CD4-positive, alpha-beta memory T cell (primary cell): Measurements from ENCODE around the gene PGK1. TPM values are rescaled to one million over a fixed set of nuclear protein-coding genes. Genes with fewer than 3 reads are reported as not detected.
"Not testable (repeated sequence)": the region's sequence is repeated elsewhere in the genome, so short reads cannot be mapped to it uniquely, and the experiment has no call there.

Experiments used
- CTCF ChIA-PET: fragments of 350-600 bp; sonication (Branson Sonifier 250); formaldehyde crosslinking; loops from one replicate; lab custom pipeline; 2021; ENCODE audit warnings: inconsistent platforms; ENCODE audit not compliant: partially characterized antibody; lab: Charles Lee
- POLR2A ChIA-PET: fragments of 350-600 bp; sonication (Branson Sonifier 250); formaldehyde crosslinking; loops from one replicate; lab custom pipeline; 2021; ENCODE audit not compliant: partially characterized antibody; lab: Charles Lee
- DNase-seq, 5 donors: peaks; one replicate each; pipeline versions ENCODE4 v3.0.0 to v3.0.0-alpha.2; 2020 to 2022; ENCODE audit warnings: mixed read lengths in 1 of 5
- H3K27ac ChIP-seq: one replicate; pipeline ENCODE4 v1.7.0; 2013; ENCODE audit warnings: low read depth, low read length
- H3K27me3 ChIP-seq: 2 replicates; pipeline ENCODE4 v1.7.0; 2013; ENCODE audit warnings: mild to moderate bottlenecking, low read length, moderate library complexity; ENCODE audit not compliant: insufficient read depth
- H3K36me3 ChIP-seq: 2 replicates; pipeline ENCODE4 v1.7.0; 2013; ENCODE audit warnings: mild to moderate bottlenecking, low read length, moderate library complexity; ENCODE audit not compliant: insufficient read depth
- H3K4me1 ChIP-seq: 2 replicates; pipeline ENCODE4 v1.7.0; 2013; ENCODE audit warnings: mild to moderate bottlenecking, low read length, moderate library complexity; ENCODE audit not compliant: insufficient read depth
- H3K4me3 ChIP-seq, 2 donors: one replicate each; pipeline ENCODE4 v1.7.0; 2013; ENCODE audit warnings: low read length in 2 of 2, mild to moderate bottlenecking in 1 of 2
- H3K9me3 ChIP-seq, 2 donors: one replicate each; pipeline ENCODE4 v1.7.0; 2013; ENCODE audit warnings: low read length in 2 of 2, control low read depth in 1 of 2; ENCODE audit not compliant: control insufficient read depth in 1 of 2
- H3K27ac Mint-ChIP-seq, 7 donors: one replicate each; pipeline ENCODE4 v1.8.0; 2020 to 2021; ENCODE audit warnings: mixed read lengths in 7 of 7, mild to moderate bottlenecking in 6 of 7, inconsistent platforms in 3 of 7, moderate library complexity in 3 of 7
- H3K27me3 Mint-ChIP-seq, 2 donors: one replicate each; pipeline ENCODE4 v1.8.0; 2020 to 2021; ENCODE audit warnings: mixed read lengths in 2 of 2
- H3K36me3 Mint-ChIP-seq, 2 donors: one replicate each; pipeline ENCODE4 v1.8.0; 2020 to 2021; ENCODE audit warnings: mixed read lengths in 2 of 2, inconsistent platforms in 1 of 2, mild to moderate bottlenecking in 1 of 2
- H3K4me1 Mint-ChIP-seq, 4 donors: one replicate each; pipeline ENCODE4 v1.8.0; 2020 to 2021; ENCODE audit warnings: mixed read lengths in 4 of 4, mild to moderate bottlenecking in 1 of 4
- H3K4me3 Mint-ChIP-seq, 8 donors: one replicate each; pipeline ENCODE4 v1.8.0; 2020 to 2021; ENCODE audit warnings: mixed read lengths in 8 of 8, mild to moderate bottlenecking in 7 of 8, moderate library complexity in 6 of 8, inconsistent platforms in 3 of 8
- H3K9me3 Mint-ChIP-seq, 8 donors: one replicate each; pipeline ENCODE4 v1.8.0; 2020 to 2021; ENCODE audit warnings: mixed read lengths in 8 of 8, mild to moderate bottlenecking in 5 of 8, inconsistent platforms in 3 of 8, moderate library complexity in 1 of 8
- intact Hi-C: fragments of 100-400 bp; cut with micrococcal nuclease; formaldehyde crosslinking; loops from one replicate; pipeline ENCODE4 v1.15.1; 2023
- polyA plus RNA-seq, 2 donors: library from polyadenylated mRNA; unstranded; fragments of 300-500 nt; fragmentation: Illumina TruSeq; gene quantifications; one replicate each; pipeline ENCODE4 v1.2.3, GENCODE V29; 2021
- total RNA-seq, 2 experiments: library from RNA; stranded (reverse); gene quantifications; one replicate each; pipeline ENCODE4 v1.2.3, GENCODE V29; 2021

Gene PGK1
- total RNA-seq (100 to 1,000 TPM; 205 to 209 TPM), polyA plus RNA-seq (100 to 1,000 TPM; 461 to 867 TPM)

DNA sequence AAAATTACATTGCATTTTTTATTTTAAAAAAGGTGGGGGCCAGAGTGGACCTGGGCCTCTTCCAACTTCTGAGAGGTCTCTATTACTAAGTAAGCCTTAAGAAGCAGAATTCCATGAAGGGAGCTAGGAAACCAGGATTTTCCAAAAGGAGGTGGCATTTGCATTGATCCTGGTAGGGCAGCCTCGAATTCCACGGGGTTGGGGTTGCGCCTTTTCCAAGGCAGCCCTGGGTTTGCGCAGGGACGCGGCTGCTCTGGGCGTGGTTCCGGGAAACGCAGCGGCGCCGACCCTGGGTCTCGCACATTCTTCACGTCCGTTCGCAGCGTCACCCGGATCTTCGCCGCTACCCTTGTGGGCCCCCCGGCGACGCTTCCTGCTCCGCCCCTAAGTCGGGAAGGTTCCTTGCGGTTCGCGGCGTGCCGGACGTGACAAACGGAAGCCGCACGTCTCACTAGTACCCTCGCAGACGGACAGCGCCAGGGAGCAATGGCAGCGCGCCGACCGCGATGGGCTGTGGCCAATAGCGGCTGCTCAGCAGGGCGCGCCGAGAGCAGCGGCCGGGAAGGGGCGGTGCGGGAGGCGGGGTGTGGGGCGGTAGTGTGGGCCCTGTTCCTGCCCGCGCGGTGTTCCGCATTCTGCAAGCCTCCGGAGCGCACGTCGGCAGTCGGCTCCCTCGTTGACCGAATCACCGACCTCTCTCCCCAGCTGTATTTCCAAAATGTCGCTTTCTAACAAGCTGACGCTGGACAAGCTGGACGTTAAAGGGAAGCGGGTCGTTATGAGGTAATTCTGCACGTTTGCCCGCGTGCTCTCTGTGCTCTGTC, at the start of gene PGK1:
Gene PGK1, plus strand, starts transcription at position 626 of the 824 bp plus-strand sequence. Its CDS starts 93 bp downstream, at position 719.
- Histone ChIP-seq H3K36me3 (peaks cover 6% of the 10 kb centered on the region), H3K27ac (peak within 1 kb of the TSS; percentile 86), H3K9me3 (no peaks in the 10 kb centered on the region), H3K4me1 (peaks cover 34% of the 10 kb centered on the region), H3K27me3 (no peaks in the 10 kb centered on the region), H3K4me3 (peak within 1 kb of the TSS; percentile 62 to 90)
- H3K36me3 Mint-ChIP-seq = peaks cover 4 to 27% of the 10 kb centered on the region in 2 donors
- peak within 1 kb of the TSS; percentile 92 to 98 (median 95) for H3K27ac Mint-ChIP-seq
- peak within 1 kb of the TSS; percentile 87 to 94 (median 92) for H3K4me3 Mint-ChIP-seq
- CTCF ChIA-PET = interaction anchor here (0.7 to 1.1 kb wide), 2 partner anchors 29 kb away, joined by 3 read pairs; no protein-coding TSS in a partner anchor
- H3K4me1 Mint-ChIP-seq = peaks cover 24 to 52% (median 36%) of the 10 kb centered on the region in 4 donors
- H3K27me3 Mint-ChIP-seq = no peaks in the 10 kb centered on the region
- POLR2A ChIA-PET = interaction anchor here (1.2 to 2.3 kb wide), 7 partner anchors 14 to 319 kb away, joined by 3 to 14 read pairs (median 3); partner anchors contain the start of genes ATP7A, COX7B and TAF9B
- peak; percentile 90 to 96 (median 95) for DNase-seq
- intact Hi-C loops = loop anchor here (2.0 to 10.0 kb wide), 8 partner anchors 35 to 1311 kb away; partner anchors contain the start of genes ATP7A, ATRX, COX7B and MAGT1
- H3K9me3 Mint-ChIP-seq = peaks cover 0 to 4% (median 0%) of the 10 kb centered on the region in 8 donors

- Histone ChIP-seq H3K9me3 (no peaks in the 10 kb centered on the region), H3K4me1 (no peaks in the 10 kb centered on the region), H3K27me3 (no peaks in the 10 kb centered on the region), H3K27ac (no peak overlapping the region), H3K4me3 (no peak overlapping the region), H3K36me3 (no peaks in the 10 kb centered on the region)
- ChIA-PET CTCF (no interaction called here), POLR2A (no interaction called here)
- intact Hi-C loops = no loop called here
- no peaks in the 10 kb centered on the region for H3K4me1 Mint-ChIP-seq
- no peaks in the 10 kb centered on the region for H3K27me3 Mint-ChIP-seq
- H3K27ac Mint-ChIP-seq = no peak overlapping the region
- H3K36me3 Mint-ChIP-seq = no peaks in the 10 kb centered on the region
- no peak for DNase-seq
- no peak overlapping the region for H3K4me3 Mint-ChIP-seq
- H3K9me3 Mint-ChIP-seq = peaks cover 0 to 2% (median 0%) of the 10 kb centered on the region in 8 donors
Observed at GRCh38 chrX:78063687-78064086, 40.4 kb upstream of the PGK1 start.

GRCh38 chrX:78064152-78064551, 39.9 kb upstream of the PGK1 start:
- Mint-ChIP-seq H3K4me3 (no peak overlapping the region), H3K27ac (no peak overlapping the region), H3K36me3 (no peaks in the 10 kb centered on the region), H3K4me1 (no peaks in the 10 kb centered on the region), H3K9me3 (peaks cover 0 to 6% (median under 1%) of the 10 kb centered on the region in 8 donors), H3K27me3 (no peaks in the 10 kb centered on the region)
- POLR2A ChIA-PET = no interaction called here
- no peaks in the 10 kb centered on the region for H3K36me3 ChIP-seq
- intact Hi-C loops = no loop called here
- no peak overlapping the region for H3K4me3 ChIP-seq
- H3K9me3 ChIP-seq = no peaks in the 10 kb centered on the region
- no peaks in the 10 kb centered on the region for H3K27me3 ChIP-seq
- DNase-seq = no peak
- CTCF ChIA-PET = no interaction called here
- no peak overlapping the region for H3K27ac ChIP-seq
- H3K4me1 ChIP-seq = no peaks in the 10 kb centered on the region

- H3K36me3 Mint-ChIP-seq, CTCF ChIA-PET: not testable (repeated sequence)
Observed at GRCh38 chrX:78064698-78065601, 39.1 kb upstream of the PGK1 start.

GRCh38 chrX:78066110-78066509, 37.9 kb upstream of the PGK1 start:
- Mint-ChIP-seq H3K4me3 (no peak overlapping the region), H3K36me3 (no peaks in the 10 kb centered on the region), H3K4me1 (no peaks in the 10 kb centered on the region), H3K27ac (no peak overlapping the region), H3K27me3 (no peaks in the 10 kb centered on the region), H3K9me3 (peaks cover 0 to 7% (median 1%) of the 10 kb centered on the region in 8 donors)
- H3K4me3 ChIP-seq = no peak overlapping the region
- no peaks in the 10 kb centered on the region for H3K4me1 ChIP-seq
- no peaks in the 10 kb centered on the region for H3K27me3 ChIP-seq
- no peak overlapping the region for H3K27ac ChIP-seq
- ChIA-PET POLR2A (no interaction called here), CTCF (no interaction called here)
- intact Hi-C loops = no loop called here
- DNase-seq = no peak
- no peaks in the 10 kb centered on the region for H3K9me3 ChIP-seq
- no peaks in the 10 kb centered on the region for H3K36me3 ChIP-seq

More at GRCh38 chrX:78064698-78065601, 39.1 kb upstream of the PGK1 start:
- H3K27ac ChIP-seq, H3K9me3 ChIP-seq, H3K27me3 ChIP-seq, DNase-seq, H3K4me3 Mint-ChIP-seq, H3K36me3 ChIP-seq, H3K4me1 Mint-ChIP-seq, H3K9me3 Mint-ChIP-seq, POLR2A ChIA-PET, H3K27me3 Mint-ChIP-seq, H3K27ac Mint-ChIP-seq, intact Hi-C loops, H3K4me1 ChIP-seq, H3K4me3 ChIP-seq: not testable (repeated sequence)

DNA sequence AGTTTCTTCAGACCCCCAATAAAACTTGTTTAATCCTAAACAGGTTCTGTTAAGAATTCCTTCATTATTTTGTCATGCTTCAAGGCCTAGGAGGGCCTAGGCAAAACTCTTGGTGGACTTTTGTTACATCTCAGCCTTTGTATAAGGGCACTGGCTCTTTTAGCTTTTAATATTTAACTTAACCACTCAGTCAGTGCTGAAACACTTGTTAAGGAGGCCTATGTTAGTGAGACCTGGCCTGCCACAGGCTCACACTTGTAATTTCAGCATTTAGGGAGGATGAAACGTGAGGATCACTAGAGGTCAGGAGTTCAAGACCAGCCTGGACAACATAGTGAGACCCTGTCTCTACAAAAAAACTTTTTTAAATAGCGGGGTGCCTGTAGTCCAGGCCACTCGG, 32.7 kb upstream of the PGK1 start:
- intact Hi-C loops = no loop called here

More for the DNA sequence above, 32.7 kb upstream of the PGK1 start:
- no peak for DNase-seq
- H3K27me3 Mint-ChIP-seq = no peaks in the 10 kb centered on the region
- no peak overlapping the region for H3K4me3 Mint-ChIP-seq
- Histone ChIP-seq H3K4me3 (no peak overlapping the region), H3K4me1 (no peaks in the 10 kb centered on the region), H3K27ac (no peak overlapping the region), H3K27me3 (no peaks in the 10 kb centered on the region), H3K9me3 (no peaks in the 10 kb centered on the region), H3K36me3 (no peaks in the 10 kb centered on the region)
- ChIA-PET CTCF (no interaction called here), POLR2A (no interaction called here)
- H3K36me3 Mint-ChIP-seq = no peaks in the 10 kb centered on the region
- no peak overlapping the region for H3K27ac Mint-ChIP-seq
- peaks cover 0 to 19% (median 15%) of the 10 kb centered on the region in 8 donors for H3K9me3 Mint-ChIP-seq
- peaks cover 0 to 3% (median 2%) of the 10 kb centered on the region in 4 donors for H3K4me1 Mint-ChIP-seq
